HG03039 (cell line): ENCODE measurements around the gene RPTOR.

ENCODE experiments used
- ATAC-seq: cut with Tn5 transposase; IDR thresholded peaks from one replicate; pipeline ENCODE4 v1.9.1; 2021; ENCODE audit warnings: mild to moderate bottlenecking, moderate library complexity; ENCODE audit not compliant: unreplicated experiment

Gene RPTOR

GRCh38 chr17:80913928-80914821 is 369.5 kb downstream of the RPTOR start:
- no peak for ATAC-seq

DNA sequence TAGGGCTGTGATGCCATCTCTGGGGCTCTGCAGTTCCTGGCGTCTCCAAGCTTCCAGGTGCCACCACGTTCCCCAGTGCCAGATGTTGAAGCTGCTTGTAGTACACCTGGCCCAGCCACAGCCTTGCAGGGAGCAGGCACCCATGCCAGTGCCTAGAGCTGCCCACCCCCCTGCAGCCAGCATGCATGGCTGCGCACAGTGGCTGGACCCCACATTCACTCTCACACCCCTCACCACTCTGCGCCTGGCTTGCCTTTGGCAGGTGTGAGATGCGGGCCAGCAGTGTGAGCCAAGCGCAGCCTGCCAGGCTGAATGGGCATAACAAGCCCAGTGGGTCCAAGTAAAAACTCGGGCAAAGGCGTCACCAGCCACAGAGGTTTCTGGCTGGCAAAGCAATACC is 371.6 kb downstream of the RPTOR start:
- no peak for ATAC-seq

GRCh38 chr17:80917716-80918560 is 373.3 kb downstream of the RPTOR start:
- ATAC-seq, result no peak

- ATAC-seq, result no peak
Observed at GRCh38 chr17:80918731-80919130, 374.1 kb downstream of the RPTOR start.

DNA sequence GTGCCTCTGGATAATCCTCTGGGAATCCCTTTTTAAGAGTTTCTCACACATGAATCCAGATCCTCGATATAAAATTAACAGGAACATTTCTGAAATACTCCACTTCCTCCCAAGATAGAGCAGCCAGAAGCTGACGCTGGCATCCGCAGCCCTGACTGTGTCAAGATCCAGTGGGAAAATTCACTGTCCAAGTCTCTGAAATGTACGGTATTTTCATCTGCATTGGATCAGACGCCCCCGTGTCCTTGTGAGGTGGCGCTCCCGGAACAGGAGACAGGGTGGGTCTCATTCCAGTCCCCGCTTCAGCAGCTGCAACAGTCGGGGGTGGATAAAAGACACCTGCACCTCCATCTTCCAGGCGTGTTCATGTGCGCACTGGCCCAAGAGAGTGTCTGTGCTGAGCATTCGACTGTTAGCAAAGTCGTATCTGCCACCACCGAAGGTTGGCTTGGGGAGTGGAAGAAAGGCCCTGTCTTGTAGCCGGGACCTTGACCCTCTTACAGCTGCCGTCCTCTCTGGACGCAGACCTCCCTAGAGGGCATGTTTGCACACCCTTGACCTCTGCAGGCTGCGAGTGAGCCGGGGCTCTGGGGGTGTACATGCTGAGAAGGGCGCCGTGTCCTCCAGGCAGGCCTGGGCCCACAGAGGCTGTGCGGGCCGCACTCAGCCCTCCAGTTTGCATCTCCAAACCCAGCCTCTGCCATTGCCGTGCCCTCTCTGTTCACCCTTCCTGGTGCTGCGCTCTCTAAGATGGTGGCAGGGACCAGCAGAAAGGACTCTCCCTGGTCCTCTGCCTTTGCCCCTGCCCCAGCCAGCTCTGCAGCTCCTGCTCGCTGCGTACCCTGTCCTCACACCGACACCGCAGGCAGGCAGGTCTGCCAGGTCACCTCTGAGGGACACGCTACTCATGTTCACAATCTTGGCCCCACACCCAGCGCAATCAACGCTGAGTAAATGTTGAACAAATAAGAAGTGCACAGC is 375.0 kb downstream of the RPTOR start:
- ATAC-seq, result no peak

GRCh38 chr17:80920441-80920840 is 375.8 kb downstream of the RPTOR start:
- ATAC-seq, result no peak

DNA sequence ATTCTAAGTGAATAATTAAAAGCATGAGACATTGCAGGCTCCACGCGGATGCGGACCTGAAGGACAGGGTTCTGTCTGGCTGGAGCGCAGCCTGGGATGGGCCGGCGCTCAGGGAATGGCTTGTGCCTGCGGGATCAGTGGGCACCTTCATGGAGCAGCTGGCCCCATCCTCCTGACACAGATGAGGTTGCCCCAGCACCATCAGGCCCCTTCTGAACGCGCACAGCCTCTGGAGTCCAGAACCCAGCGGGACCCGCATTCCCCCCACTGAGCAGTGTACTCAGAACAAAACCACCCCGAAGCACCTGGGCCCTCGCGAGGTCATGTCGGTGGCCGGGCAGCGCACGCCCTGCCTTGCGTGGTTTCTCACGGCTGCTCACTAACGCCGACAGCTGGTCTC is 376.5 kb downstream of the RPTOR start:
- ATAC-seq, result no peak

DNA sequence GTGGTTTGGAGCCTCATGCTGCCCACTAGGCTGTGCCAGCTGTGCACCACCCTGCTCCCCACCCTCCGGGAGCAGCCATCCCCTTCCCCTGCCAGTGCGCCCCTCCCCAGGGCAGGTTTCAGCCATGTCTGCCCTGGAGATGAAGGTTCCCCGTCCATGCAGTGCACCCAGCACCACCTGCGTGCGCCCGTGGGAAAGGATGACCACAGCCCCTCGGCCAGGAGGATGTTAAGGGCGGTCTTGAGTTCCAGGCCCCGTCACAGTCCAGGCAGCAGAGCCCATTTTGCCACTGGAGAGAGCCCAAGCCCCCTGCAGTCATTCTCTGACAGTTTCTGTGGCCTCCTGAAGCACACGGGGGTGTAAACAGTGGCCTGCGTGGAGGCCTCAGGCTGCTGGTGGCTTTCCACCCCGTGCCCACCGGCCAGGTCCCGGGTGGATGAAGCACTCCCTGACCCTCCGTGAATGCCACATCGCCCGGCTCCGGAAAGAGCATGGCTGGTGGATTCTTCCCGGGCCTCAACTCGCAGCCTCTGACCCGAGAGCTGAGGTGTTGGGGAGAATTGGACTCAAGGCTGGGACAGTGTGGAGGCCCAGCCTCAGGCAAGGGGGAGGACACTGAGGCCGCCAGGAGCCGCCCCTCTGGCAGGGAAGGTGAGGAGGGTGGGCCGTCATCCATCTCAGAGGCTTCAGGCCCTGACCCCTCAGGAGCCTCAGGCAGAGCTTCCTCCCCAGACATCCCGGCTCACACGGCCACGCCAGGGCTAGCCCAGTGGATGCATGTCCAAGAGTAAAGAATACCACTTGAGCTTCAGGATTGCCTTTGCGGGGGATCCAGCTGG is 377.3 kb downstream of the RPTOR start:
- ATAC-seq, result no peak

DNA sequence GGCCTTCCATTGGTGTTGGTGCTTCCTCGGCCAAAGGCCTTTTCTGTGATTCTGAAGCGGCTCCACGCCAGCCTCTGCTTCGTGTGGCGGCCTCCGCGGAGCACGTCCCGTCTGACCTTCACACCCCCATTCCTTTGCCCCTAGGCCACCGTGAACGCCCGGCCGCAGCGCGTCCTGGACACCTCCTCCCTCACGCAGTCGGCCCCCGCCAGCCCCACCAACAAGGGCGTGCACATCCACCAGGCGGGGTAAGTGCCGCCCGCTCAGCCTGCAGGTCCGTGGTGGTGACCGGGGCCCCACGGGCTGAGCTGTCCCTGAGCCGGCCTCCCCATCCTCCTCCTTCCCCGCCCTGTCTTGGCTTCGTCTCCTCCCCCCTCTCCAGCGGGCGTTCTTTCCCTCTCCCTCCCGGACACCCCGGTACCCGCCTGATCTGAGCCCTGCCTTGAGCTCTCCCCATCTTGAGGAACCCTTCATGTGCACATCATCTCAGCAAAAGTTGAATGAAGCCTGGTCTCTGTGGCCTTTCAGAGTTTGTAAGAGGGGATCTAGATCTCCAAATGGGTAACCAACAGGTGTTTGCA is 378.0 kb downstream of the RPTOR start:
- no peak for ATAC-seq

DNA sequence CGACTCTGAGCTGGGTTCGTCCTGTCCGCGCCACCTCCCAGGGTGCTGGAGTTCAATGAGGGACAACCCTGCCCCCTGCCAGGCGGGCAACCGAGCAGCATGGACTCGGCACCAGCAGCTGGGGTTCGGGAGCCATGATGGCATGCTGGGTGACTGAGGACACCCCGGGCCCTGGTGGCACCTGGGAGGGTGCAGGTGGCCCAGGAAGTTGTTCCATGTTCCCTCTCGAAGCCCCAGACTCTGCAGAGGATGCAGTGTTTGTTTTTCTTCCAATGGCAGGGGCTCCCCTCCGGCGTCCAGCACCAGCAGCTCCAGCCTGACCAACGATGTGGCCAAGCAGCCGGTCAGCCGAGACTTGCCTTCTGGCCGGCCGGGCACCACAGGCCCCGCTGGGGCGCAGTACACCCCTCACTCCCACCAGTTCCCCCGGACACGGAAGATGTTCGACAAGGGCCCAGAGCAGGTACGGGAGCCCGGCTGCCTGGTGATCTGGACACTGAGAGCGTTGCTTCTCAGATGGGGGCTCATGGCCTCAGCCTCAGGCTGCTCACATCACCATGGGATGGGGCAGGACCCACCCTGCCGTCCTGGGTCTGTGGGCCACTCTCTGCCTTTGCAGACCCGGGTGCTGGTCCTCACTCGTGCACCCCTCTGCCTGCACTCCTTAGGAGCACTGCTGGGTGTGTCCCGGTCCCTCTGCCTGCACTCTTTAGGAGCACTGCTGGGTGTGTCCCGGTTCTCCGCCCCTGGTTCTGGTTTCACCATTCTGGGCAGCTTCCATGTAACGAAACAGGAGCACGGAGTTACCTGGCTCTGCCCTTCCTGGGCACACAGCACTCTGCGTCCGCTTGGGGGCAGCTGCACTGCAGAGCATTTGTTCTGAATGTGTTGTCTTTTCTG is 378.8 kb downstream of the RPTOR start:
- ATAC-seq, result no peak

DNA sequence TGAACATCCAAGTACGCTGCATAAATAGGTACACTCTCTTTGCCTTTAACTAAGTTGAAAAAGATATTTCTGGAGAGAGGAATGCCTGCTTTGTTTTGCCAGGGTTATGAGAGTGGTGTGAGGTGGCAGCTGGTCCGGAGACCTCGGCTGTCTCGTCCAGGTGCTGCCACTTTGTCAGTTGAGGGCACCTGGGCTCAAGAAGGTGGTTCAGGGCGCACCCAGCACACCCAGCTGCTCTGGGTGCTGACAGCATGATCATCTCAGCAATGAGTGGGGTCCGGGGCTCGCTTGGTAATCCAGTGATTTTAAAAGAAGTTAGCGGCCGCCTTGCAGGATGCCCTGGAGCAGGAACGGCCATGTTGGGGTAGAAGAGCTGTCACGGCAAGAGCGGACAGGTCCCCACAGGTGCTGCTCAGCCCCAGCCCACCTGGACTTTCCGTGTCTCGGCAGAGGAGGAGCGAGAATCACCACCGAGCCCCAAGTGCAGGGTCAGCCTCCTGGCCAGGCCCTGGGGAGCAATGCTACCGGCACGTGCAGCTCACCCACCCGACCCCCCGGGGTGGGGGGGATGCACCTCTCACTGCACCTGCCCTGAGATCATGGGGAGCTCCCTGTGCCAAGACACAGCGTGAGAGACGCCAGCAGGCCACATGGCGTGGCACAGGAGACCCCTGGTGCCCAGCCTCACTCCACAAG is 379.6 kb downstream of the RPTOR start:
- no peak for ATAC-seq

DNA sequence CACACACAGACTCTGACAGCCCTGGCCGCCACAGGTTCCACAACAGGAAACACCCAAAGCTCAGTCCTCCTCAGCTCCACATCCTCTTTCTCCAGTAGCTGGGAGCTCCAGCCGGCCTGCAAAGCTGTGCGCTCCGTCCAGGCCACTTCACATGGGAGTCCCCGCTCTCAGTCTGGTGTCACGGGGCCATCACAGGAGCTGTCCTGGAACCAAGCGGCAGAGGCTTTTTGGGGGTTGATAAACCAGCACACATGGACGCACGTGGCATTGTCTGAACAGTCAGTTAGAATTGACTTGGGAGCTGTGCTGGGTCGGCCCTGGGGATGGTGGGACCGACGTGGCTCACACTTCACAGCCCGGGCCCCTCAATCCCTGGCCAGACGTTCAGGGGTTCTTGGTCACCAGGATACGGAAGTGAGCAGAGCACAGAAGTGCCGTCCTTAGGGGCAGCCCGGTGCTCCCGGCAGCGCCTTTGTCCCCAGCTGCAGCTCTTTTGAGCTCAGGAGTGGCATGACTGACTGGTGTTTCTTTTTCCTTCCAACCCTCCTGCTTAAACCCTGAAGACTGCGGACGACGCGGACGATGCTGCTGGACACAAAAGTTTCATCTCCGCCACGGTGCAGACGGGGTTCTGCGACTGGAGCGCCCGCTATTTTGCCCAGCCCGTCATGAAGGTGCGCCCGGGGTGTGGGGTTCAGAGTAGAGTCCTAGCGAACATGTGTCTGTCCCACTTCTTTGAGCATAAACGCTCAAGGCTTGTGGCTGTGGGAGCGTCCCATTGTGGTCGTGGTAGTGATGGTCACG is 380.4 kb downstream of the RPTOR start:
- no peak for ATAC-seq

- ATAC-seq, result no peak
Observed at GRCh38 chr17:80925688-80926335, 381.2 kb downstream of the RPTOR start.

GRCh38 chr17:80926591-80927250 is 382.1 kb downstream of the RPTOR start:
- ATAC-seq, result no peak

- ATAC-seq, result no peak
Observed at GRCh38 chr17:80927791-80928216, 383.2 kb downstream of the RPTOR start.

DNA sequence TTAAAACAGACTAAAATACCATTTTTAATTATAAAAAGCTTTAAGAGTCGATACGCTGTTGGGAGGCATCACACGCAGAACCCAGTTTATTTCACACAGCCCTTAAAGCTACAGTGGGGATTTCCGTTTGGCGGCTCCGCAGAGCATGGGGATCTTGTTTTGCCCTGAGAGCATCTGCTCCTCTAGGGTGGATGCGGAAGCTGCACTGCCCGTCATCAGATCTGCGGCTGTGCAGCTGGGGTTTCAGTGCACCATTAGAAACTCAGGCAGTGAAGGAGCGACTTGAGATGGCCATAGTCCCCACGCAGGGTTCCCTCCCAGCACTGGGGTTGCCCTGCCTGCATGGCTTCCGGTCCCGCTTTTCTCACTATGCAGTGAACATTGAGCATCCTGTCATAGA is 384.8 kb downstream of the RPTOR start:
- ATAC-seq, result no peak
